Activated gamma-delta T cell treated with anti-CD3 and anti-CD28 coated beads, Interleukin-2, amount 50 U/mL, for 16 hours (primary cell): ENCODE measurements around the gene FZR1.
"Not testable (repeated sequence)": the region's sequence is repeated elsewhere in the genome, so short reads cannot be mapped to it uniquely, and the experiment has no call there.

ENCODE experiments used
- DNase-seq: peaks from one replicate; pipeline ENCODE4 v3.0.0-alpha.2; 2020; ENCODE audit warnings: low read depth

Gene FZR1

GRCh38 chr19:3573858-3574637 lies 67.9 kb downstream of the FZR1 start:
- DNase-seq: peak; percentile 59

- DNase-seq: no peak
These were observed 69.2 kb downstream of the FZR1 start for GRCh38 chr19:3575260-3575741.

- no peak for DNase-seq
These were observed 70.0 kb downstream of the FZR1 start for GRCh38 chr19:3575949-3576673.

DNA sequence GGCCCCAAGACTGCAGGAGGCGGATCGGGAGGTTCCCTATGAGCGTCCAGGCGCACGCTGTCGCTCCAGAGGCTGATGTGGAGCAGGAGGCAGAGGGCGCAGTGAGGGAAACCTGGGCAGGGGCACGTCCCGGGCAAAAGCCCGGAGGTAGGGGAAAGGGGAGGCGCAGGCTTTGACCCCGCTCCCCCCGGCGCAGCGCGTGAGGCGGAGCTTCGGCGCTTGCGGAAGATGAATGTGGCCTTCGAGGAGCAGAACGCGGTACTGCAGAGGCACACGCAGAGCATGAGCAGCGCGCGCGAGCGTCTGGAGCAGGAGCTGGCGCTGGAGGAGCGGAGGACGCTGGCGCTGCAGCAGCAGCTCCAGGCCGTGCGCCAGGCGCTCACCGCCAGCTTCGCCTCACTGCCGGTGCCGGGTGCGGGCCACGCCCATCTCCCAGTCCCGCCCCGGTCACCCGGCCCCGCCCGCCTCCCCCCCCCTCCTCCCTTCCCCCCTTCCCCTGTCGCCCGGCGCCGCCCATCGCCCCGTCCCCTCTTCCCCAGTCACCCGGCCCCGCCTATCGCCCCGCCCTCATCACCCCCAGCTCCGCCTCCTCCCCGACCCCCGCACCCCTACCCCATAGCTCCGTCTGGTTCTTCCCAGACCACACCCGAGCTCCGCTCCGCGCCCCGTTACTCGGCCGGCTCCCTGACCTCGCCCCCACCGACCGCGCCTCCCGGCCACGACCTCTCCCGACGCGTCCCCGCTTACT lies 70.8 kb downstream of the FZR1 start:
- DNase-seq: no peak

DNA sequence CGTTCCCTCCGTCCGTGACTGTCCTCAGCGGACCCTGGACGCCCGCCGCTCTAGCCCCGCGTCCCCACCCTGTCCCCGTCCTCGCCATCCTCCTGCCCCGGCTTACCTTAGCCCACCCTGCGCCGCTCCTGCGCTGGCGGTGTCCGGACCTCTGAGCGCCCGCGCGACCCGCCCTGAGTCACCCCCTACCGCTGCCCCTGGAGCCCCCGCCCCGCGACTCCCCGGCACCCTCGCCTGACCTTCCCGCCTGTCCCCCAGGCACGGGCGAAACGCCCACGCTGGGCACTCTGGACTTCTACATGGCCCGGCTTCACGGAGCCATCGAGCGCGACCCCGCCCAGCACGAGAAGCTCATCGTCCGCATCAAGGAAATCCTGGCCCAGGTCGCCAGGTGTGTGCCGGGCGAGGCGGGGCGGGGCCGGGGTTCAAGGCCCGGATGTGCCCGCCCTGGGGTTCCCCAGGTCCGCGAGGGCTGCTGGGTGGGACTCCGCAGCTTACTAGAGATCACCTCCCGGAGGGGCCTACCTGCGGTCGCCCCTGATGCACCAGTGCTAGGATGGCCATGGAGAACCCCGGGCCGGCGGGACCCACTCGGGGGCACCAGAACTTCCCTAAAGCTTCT lies 71.7 kb downstream of the FZR1 start:
- no peak for DNase-seq

DNA sequence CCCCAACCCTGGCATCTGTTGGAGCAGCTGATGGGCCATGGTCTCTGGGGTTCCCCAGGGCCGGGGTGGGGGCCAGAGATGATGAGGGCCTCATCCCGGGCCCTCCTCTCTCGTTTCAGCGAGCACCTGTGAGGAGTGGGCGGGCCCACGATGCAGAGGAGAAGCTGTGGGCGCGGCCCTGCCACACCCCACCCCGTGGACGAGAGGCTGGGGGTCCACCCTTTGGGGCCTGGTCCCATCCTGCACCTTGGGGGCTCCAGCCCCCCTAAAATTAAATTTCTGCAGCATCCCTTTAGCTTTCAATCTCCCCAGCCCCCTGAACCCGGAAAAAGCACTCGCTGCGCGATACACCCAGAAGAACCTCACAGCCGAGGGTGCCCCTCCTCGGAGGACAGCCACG lies 72.3 kb downstream of the FZR1 start:
- no peak for DNase-seq

GRCh38 chr19:3580156-3580934 lies 74.2 kb downstream of the FZR1 start:
- DNase-seq: no peak

DNA sequence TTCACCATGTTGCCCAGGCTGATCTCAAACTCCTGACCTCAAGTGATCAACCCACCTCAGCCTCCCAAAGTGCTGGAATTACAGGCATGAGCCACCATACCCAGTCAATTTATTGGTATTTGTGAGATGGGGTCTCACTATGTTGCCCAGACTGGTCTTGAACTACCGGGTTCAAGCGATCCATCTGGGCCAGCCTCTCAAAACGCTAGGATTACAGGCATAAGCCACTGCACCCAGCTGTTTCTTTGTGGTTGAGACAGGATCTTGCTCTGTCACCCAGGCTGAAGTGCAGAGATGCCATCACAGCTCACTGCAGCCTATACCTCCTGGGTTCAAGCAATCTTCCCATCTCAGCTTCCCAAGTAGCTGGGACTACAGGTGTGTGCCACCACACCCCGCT lies 75.7 kb downstream of the FZR1 start:
- not testable (repeated sequence) for DNase-seq

GRCh38 chr19:3584036-3584802 lies 78.1 kb downstream of the FZR1 start:
- DNase-seq: not testable (repeated sequence)

DNA sequence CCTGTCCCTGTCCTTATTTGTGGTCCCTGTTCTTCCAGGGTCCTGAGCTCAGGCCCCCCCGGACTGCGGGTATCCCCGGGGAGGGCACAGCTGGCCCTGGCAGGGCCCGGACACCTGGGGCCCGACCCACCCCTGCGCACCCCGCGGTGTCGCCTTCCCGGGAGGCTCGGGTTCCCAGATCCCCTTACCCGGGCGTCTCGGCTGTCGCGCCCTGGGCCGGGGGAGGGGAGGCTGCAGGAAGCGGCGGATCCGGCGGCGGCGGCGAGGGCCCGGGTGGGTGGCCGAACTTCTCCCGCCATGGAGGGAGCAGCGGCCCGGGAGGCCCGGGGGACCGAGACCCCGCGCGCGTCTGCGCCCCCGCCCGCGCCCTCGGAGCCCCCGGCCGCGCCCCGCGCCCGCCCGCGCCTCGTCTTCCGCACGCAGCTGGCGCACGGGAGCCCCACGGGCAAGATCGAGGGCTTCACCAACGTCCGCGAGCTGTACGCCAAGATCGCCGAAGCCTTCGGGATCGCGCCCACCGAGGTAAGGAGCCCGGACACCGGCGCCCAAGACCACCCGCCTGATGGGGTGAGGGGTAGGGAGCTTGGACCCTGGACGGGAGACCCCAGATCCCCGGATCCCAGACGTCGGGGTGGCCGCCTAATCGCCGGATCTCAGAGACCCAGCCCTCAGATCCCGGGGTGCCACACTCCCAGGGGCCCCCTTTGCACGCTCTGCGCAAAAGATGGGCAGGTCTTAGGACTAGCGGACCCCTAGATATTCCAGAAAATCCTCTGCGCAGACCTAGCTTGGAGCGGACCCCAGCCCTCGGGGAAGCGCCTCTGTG lies 79.4 kb downstream of the FZR1 start, which contains the start of gene GIPC3:
Gene GIPC3, plus strand, starts transcription at position 178 of the 826 bp plus-strand sequence. Its CDS starts 120 bp downstream, at position 298.
- no peak for DNase-seq

- DNase-seq: peak; percentile 27
These were observed 80.1 kb downstream of the FZR1 start for GRCh38 chr19:3586127-3586626.

GRCh38 chr19:3586707-3587346 lies 80.7 kb downstream of the FZR1 start:
- no peak for DNase-seq
